NOMO-1 treated with DMSO at 0.1 percent for 48 hours (cell line): ENCODE results near the gene TFB1M.
"Not testable (repeated sequence)": the region's sequence is repeated elsewhere in the genome, so short reads cannot be mapped to it uniquely, and the experiment has no call there.

Experiments used
- DNase-seq: peaks from one replicate; lab custom pipeline; 2025; ENCODE audit not compliant: unreplicated experiment; lab: John Stamatoyannopoulos, UW

TFB1M gene

DNA sequence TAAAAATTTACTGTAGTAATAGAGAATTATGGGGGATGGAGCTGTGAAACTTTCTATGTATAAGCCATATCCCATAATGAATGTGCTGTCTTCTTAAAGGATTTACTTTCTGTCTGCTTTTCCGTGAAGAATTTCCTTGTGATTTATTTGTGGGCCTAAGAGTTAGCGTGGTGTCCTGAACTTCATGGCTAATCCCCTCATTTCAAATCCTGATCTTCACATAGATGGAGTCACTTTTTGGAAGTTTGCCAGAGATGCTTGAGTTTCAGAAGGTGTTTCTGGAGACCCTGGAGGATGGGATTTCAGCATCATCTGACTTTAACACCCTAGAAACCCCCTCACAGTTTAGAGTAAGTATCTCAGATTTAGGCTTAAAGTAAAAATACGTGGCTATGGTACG lies 69.8 kb downstream of the TFB1M start:
- no peak for DNase-seq

DNA sequence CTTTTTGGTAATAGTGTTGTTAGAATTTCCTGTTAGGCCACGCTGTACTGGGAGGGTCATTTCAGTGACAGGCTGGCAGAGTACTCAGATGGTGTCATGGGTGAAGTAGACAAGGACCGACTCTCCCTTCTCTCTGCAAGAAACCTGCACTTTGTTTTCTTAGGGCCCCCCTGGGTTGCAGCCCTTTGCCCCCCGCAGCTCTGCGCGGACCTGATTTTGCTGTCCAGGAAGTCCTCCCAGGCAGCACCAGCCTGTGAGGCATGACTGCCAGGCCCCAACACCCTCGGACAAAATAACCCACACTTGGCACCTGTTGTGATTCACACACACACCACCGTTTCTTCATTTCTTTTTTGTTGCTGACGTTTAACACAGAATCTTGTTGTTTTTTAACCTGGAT lies 72.3 kb downstream of the TFB1M start:
- no peak for DNase-seq

DNA sequence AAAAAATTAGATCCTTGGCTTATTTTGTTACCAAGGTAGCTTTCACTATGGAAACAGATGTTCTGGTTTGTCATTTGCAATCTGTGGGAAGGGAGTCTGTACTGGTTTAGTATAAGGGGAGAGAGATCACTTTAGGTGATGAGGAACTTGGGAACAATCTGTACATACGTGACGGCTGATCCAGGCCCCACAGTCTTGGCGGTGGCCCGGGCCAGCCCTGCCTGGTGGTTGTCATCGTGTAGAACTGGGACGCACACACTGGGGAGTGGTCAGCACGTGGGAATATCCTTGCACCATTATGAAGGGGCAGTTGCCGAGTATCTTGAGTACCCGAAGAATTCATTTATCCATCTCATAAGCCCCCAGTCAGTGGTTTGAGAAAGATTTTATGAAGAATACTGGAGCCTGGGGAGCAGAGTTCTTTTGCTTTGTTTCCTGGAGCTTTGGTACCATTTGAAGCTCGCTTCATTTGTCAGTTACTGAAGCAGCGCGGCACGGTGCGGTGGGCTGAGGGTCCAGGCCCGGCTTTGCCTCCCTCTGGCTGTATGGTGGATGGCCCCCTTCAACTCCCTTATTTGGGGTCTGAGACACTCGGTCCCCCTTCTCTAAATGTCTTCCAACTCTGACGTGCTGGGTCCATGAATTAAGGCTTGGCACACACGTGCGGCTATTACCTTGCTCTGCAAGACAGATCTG lies 73.2 kb downstream of the TFB1M start:
- no peak for DNase-seq

DNA sequence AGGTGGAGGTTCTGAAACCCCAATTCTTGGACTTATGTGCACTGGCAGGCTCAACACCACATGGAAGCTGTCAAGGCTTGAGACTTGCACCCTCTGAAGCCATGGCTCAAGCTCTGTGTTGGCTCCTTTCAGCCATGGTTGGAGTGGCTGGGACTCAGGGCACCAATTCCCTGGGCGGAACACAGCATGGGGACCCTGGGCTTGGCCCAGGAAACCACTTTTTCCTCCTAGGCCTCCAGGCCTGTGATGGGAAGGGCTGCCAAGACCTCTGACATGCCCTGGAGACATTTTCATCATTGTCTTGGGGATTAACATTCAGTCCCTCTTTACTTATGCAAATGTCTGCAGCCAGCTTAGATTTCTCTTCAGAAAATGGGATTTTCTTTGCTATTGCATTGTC lies 76.7 kb downstream of the TFB1M start:
- no peak for DNase-seq

DNA sequence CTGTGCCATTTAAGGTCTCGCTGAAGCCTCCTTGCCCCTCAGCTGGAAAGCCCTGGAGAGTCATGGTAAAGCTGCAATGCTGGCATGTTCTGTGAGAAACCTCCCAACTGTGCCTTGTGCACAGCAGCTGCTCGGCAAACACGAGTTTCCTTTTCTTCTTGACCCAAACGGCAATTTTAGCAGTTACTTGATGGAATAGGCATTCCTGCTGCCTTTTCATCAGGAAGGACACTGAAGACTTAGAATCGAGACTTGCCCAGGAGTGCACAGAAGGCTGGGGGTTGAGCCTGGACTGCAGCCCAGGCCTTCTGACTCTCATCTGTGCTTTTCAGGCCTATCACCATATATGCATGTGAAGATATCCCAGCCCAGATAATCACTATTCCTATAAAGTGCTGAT lies 79.2 kb downstream of the TFB1M start:
- DNase-seq, result no peak

DNA sequence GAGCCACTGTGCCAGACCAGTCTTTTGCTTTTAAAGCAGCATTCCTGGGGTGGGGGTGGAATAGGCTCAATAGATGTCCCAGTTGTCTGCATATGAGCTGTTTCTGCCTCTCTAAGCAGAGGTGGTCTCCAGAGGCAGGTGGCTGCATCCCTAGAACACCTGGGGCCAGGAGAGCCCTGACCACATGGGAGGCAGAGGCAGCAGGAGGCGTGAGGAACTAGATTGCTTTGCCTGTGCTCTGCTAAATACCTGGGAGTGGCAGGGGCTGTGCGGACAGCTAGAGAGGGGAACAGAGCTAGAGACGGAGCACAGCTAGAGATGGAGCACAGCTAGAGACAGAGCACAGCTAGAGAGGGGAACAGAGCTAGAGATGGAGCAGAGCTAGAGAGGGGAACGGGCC lies 79.6 kb downstream of the TFB1M start:
- no peak for DNase-seq

DNA sequence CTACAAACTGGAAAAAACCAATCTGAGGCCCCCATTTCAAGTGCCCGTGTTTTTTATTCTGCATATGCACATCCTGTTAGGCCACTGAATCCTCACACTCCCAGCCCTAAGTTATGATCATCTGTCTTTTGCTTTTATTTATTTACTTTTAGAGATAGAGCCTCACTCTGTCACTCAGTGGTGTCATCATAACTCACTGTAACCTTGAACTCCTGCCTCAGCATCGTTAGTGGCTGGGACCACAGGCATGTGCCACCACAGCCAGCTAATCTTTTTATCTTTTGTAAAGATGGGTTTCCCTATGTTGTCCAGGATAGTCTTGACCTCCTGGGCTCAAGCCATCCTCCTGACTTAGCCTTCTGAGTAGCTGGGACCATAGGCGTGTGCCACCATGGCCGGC lies 80.1 kb downstream of the TFB1M start:
- DNase-seq, result no peak

DNA sequence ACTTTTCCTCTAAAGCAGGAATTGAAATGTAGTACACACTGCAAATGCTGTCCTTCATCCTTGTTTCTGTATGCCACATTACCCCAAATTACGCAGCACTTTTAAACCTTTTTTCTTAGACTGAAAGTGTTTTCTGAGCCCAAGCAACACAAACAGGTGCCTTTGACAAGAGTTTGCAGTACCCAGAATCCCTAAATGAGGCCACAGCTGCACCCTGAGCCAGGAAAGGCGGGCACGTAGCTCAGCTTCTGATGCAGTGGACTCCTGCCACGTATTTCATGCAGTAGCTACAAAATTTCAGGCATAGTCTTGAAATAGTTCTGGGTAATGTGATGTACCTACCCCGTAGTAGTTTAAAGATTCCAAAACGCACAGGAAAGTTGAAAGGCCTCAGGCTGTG lies 81.4 kb downstream of the TFB1M start:
- DNase-seq, result no peak

DNA sequence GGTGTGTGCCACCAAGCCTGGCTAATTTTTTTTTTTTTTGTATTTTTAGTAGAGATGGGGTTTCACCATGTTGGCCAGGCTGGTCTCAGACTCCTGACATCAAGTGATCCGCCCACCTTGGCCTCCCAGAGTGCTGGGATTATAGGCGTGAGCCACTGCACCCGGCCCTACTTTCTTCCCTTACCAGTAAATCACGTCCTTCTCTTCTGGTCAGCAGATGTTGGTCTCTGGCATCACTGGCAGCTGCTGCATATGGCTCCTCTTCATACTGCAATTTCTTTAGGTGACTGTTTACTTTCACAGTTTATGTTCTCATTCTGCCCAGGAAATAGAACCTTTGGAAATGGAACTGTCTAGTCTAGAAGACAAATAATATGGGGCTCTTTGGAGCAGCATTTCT lies 83.3 kb downstream of the TFB1M start:
- not testable (repeated sequence) for DNase-seq

DNA sequence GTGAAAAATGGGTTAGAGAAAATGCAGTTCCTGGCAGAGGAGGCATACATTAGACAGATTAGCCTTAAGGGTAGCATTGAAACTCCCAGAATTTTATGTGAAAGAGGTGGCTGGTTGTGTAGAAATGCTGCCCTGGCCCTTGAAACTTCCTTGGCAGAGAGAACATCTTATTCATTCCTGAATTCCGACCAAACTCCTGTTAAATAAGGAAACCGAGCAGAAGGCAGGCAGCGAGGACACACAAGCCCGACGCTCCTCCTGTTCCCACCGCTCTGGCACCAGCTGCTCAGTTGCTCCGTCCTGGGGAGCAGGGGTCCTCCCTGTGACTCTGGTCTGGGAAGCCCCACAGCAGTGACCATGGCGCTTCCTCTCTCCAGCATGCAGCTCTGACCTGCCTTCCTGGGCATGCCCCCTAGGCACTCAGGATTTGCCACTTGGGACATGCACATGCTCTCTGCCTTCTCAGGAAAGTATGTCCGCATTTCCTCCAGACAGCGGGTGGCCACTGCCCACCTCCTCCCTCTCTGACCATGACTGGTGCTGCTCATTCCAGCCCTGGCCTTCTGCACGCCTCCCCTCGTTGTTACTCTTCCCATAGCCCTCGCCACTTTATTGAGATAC lies 85.6 kb downstream of the TFB1M start:
- DNase-seq, result no peak

DNA sequence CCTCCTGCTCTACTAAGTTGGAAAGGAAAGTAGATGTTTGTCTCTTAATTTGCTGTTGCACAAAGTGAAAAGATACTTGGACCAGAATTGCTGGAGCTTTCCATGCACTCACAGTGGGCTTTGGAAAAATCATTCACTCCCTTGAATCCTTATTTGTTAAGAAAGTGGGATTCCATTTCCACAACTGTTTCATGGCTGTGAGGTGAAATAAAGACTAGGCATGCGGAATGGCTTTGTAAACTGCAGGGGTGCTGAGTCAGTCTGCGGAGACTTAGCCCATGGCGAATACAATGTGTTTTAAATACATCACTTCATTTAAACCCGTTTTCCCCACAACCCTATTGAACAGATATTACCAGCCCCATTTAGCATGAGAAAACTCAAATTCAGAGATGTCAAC lies 87.2 kb downstream of the TFB1M start:
- DNase-seq, result no peak

DNA sequence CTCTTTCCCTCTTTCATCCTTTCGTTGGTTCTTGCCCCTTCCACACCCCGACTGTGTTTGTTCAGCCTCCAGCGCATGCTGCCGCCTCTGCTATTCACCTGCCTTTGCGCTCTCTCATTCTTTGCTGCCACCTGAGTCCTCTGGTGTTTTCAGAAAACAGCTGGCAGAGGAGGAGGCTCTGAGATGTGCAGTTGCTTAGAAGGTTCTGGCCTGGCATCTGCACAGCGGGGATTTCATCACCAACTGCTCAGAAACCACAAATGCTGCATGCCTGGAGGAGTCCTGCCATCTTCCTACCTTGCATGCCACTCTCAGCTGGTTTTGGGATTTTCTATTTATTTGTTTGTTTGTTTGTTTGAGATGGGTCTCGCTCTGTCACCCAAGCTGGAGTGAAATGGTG lies 89.7 kb downstream of the TFB1M start:
- peak; percentile 42 for DNase-seq

DNA sequence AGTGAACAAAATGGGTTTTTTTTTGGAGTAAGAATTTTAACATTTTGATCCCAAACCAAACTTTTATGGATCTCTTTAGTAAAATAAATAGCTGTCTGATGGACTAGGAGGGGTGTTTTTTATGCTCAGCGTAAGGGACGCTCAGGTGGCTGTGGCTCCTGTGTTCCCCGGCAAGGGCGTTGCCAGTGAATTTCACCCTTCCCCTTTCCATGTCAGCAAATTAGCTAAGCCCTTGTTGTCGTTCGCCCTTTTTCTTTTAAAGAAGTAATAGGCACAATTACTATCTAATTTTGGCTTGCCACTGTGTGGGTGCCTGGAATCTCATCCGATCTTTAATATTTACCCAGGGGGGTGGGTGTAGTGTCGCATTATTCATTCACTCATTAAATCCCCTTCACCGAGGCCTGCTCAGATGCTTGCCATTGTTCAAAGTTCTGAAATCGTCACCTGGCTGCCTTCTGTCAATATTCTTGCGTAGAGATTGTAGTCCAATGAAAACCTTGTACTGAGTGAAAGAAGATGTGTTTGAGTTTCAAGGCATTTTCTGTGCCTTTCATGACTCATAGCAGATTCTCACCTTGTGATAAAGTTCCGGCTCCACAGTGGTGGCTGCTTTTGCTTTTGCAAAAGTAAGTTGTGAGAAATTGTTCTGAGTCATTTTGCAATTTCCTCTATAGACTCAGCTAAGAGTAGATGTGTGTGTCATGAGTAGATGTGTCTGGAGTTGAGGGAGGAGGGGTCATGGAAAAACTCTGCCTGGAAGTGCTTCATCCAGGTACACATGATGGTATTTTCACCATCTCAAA lies 90.4 kb downstream of the TFB1M start:
- peak; percentile 80 for DNase-seq

DNA sequence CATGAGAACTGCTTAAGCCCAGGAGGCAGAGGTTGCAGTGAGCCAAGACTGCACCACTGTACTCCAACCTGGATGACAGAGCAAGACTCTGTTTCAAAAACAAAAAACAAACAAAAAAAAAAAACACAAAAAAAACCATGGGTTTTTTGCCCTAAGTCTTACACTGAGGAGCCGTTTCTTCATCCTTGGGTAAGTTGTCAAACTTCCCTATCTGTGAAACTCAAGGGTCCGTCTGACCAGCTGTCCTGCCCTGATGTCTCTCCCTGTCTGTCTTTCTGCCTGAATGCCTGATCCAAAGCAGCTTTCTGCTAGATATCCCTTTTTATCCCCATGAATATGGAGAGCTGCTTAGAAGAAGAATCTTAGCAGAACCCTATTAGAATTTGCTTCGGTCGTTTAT lies 91.8 kb downstream of the TFB1M start:
- DNase-seq, result no peak

DNA sequence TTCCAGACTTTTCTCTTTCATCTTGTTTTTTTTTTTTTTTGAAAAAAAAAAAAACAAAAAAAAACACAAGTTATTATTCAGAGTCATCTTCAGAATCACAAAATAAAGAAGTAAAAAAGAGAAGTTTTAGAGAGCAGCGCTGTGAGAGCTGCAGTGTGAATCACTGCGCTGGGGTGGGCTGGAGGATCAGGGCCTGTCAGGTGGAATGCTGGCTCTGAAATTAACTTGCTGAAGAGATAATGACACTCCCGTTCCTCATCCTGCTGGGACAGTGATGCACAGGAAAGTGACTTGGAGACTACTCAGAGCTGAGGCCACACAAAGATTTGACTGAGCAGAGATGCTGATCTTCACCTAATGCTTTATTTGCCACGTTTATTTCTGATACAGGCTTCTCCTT lies 93.2 kb downstream of the TFB1M start:
- peak; percentile 57 for DNase-seq

DNA sequence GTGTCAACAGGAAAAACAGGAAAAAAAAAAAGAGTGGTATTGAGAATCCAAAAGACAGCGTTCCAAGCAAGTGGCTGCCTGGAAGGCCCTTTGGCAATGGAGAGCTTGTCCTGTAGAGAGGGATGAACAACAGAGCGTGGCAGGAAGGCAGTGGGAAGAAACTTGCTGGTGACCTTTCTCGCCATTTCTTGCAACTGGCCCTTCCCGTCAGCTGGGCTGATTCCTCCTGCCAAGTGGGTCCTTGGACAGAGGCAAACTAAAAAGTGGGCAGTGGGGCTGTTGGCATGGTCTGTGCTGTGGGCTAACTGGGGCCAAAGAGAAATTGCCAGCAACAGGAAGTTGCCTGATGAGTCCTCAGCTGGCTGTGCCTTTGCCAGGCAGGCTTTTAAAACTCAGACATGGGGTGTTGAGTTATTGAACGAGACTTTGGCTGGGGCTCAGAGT lies 94.4 kb downstream of the TFB1M start:
- DNase-seq, result no peak

DNA sequence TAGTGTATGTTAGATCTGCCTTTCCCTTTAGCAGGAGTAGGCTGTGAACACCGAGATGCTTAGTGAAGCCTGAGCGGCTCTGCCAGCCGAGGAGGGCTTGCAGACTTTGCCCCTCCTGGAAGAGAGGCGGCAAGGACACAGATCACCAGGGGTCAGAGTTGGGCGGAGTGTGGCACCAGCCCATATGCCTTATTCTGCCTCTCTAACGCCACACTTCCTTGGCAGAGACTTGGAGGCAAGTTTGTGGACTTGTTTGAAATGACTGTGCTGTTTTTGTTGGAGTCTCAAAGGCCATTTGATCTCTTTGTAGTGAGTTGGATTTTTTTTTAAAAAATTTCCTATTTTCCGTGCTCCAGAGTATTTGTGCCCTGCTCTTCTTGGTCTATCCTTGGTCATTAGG lies 95.0 kb downstream of the TFB1M start:
- DNase-seq, result no peak

DNA sequence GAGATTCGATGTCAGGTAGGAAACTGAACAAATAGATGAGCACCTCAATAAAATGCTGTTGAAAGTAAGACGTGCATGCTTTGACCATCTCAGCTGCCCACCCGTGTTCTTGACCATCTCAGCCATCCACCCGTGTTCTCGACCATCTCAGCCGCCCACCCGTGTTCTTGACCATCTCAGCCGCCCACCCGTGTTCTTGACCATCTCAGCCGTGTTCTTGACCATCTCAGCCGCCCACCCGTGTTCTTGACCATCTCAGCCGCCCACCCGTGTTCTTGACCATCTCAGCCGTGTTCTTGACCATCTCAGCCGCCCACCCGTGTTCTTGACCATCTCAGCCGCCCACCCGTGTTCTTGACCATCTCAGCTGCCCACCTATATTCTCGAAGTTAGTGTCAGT lies 95.6 kb downstream of the TFB1M start:
- not testable (repeated sequence) for DNase-seq

DNA sequence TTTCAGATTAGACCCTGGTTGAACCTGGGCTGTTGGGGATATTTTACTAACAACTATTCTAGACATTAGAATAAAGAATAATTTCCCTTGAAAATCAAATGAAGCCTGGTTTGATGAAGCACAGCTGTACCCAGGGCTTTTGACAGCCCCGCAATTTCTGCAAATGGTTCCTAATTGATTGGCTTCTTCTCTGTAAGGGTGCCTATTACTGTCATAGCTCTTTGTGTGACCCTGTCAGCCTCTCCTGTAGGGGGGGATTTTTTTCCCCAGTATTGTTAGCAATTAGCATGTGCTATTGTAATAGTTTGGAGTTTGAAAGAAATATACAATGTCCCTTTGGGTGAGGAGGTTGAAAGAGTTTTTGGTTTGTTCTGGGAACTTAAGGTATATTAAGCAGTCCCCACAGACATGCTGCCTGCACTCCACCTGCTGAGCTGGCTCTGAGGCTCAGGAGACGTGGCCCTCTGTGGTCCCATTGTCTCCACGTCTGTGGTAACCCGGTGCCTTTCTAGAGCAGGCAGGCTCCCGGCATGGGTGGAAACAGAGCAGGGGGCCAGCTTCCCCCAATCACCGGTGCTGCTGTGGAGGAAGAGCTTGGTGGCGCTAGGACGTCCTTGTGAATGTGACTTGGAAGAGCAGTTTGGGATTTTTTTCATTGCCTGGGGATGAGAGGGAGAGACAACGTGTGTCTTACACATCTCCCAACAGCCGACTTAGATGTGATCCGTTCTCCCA lies 97.8 kb downstream of the TFB1M start:
- no peak for DNase-seq

DNA sequence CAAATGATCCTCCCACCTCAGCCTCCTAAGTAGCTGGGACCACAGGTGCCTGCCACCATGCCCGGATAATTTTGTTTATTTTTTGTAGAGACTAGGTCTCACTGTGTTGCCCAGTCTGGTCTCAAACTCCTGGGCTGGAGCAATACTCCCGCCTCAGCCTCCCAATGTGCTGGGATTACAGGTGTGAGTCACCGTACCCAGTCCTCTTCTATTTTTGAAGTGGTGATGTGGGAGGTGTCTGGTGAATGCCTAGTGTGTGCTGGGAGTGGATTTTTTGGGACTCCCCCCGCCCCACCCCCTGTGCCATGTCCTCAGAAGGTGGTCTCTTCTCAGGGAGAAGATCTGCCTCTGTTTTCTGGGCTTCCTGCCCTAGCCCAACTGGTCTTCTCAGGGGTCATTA lies 98.4 kb downstream of the TFB1M start:
- no peak for DNase-seq

DNA sequence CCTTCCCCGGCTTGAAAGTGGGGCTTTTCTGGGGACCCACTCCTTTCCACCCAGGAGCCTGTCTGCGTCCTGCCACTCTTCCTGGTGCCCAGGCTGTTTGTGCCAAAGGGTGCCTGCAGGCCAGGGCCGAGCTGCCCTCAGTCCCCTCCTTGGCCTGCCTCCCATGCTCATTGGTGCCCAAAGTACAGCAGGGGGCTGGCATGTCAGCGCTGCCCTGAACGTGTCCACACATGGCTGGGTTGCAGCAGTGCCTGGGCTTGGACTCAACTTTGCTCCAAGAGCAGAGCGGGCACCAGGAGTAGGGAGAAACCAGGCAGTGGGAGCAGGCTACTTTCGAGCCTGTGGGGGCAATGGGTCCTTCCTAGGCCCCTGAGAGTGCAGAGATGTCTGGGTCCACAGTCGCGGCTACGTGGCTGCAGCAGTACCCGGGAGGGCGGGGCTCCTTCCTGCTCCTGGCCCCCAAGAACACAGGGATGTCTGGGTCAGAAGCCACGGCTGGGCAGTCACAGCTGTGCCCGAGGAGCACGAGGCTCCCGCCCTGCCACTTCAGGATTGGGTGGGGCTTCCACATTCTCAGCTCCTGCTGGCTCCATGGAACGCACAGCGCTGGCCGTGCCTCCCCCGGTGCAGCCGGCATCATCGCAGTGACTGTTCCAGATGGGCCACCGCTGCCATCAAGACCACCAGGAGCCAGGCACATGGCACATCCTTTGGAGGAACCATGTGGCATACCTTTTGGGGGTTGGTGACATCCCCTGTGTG lies 100.5 kb downstream of the TFB1M start:
- no peak for DNase-seq
